ENCODE data around the gene USP47.

The USP47 gene

GRCh38 chr11:11842421-11843008 lies 743 bp downstream of the USP47 start:
- Histone ChIP-seq H3K4me1 (ENCODE audit: control insufficient read depth, insufficient read depth, low read length) (no peaks in the 10 kb centered on the region), H3K4me3 (ENCODE audit: low read depth, low read length) (peak overlapping the region; percentile 90), H3K27ac (ENCODE audit: extremely low read depth, low read depth, low read length) (peak overlapping the region; percentile 90), H3K9me3 (ENCODE audit: control insufficient read depth, insufficient read depth, low read depth, low read length) (no peaks in the 10 kb centered on the region), H3K36me3 (ENCODE audit: control insufficient read depth in 2 of 2, insufficient read depth in 1 of 2, low read length in 2 of 2) (no peaks in the 10 kb centered on the region)
- ChIA-PET CTCF (interaction anchor here (1.2 kb wide), 1 partner anchor 39 kb away, joined by 5 read pairs; no protein-coding TSS in a partner anchor), POLR2A (interaction anchor here (0.7 to 2.4 kb wide), 7 partner anchors 12 to 1033 kb away, joined by 3 to 15 read pairs (median 4); partner anchors contain the start of gene EIF4G2)
- TF ChIP-seq PRDM1 (tag by site-specific recombination; IDR thresholded peaks at IDR 0.05): peak; percentile 57
- TF ChIP-seq ZBTB48 (tag by site-specific recombination; IDR thresholded peaks at IDR 0.05): 0 out of 2 replicates have a peak, but pooled peaks have one; percentile 49
- no peak for TF ChIP-seq ZNF274 (IDR thresholded peaks at IDR 0.05; ENCODE audit: low read length)
- no peak for TF ChIP-seq ZNF274 (tag by site-specific recombination; IDR thresholded peaks at IDR 0.05; ENCODE audit: borderline replicate concordance)
- peak; percentile 37; the same call in 1 of the 2 replicates for TF ChIP-seq ZBTB20 (tag by site-specific recombination; IDR thresholded peaks at IDR 0.05)
- peak; percentile 89 for TF ChIP-seq ZNF362 (tag by site-specific recombination; IDR thresholded peaks at IDR 0.05)
- 0 out of 2 replicates have a peak, but pooled peaks have one; percentile 46 for TF ChIP-seq ZFP37 (tag by site-specific recombination; IDR thresholded peaks at IDR 0.05)
- no peak for TF ChIP-seq ZNF843 (tag by site-specific recombination; IDR thresholded peaks at IDR 0.05)
- TF ChIP-seq PRDM6 (tag by site-specific recombination; IDR thresholded peaks at IDR 0.05): peak; percentile 24; the same call in 1 of the 2 replicates
- 0 out of 2 replicates have a peak, but pooled peaks have one; percentile 26 for TF ChIP-seq ZNF76 (tag by site-specific recombination; IDR thresholded peaks at IDR 0.05; ENCODE audit: borderline replicate concordance, low read depth)
- TF ChIP-seq OSR2 (tag by site-specific recombination; IDR thresholded peaks at IDR 0.05): peak; percentile 79
- no peak for TF ChIP-seq ZNF292 (tag by site-specific recombination; IDR thresholded peaks at IDR 0.05; ENCODE audit: borderline replicate concordance, low read depth)
- no peak for TF ChIP-seq ZNF658 (tag by site-specific recombination; IDR thresholded peaks at IDR 0.05)
- peak; percentile 70; the same call in 1 of the 2 replicates for TF ChIP-seq ZIC2 (tag by site-specific recombination; IDR thresholded peaks at IDR 0.05)
- no peak; the same call in 1 of the 2 replicates for TF ChIP-seq GLIS2 (tag by site-specific recombination; IDR thresholded peaks at IDR 0.05)
- TF ChIP-seq ZNF792 (tag by site-specific recombination; IDR thresholded peaks at IDR 0.05): no peak
- TF ChIP-seq ZEB2 (tag by site-specific recombination; IDR thresholded peaks at IDR 0.05): no peak
- TF ChIP-seq GLIS1 (tag by site-specific recombination; IDR thresholded peaks at IDR 0.05): peak; percentile 62
- TF ChIP-seq ZNF416 (tag by site-specific recombination; IDR thresholded peaks at IDR 0.05): no peak
- no peak for TF ChIP-seq ZNF449 (tag by site-specific recombination; IDR thresholded peaks at IDR 0.05)

- Histone ChIP-seq H3K27ac (ENCODE audit: extremely low read depth, low read depth, low read length) (peak overlapping the region; percentile 90; the same call in 1 of the 2 replicates), H3K36me3 (ENCODE audit: control insufficient read depth in 2 of 2, insufficient read depth in 1 of 2, low read length in 2 of 2) (no peaks in the 10 kb centered on the region), H3K9me3 (ENCODE audit: control insufficient read depth, insufficient read depth, low read depth, low read length) (no peaks in the 10 kb centered on the region), H3K4me1 (ENCODE audit: control insufficient read depth, insufficient read depth, low read length) (no peaks in the 10 kb centered on the region), H3K4me3 (ENCODE audit: low read depth, low read length) (peak overlapping the region; percentile 90)
- CTCF ChIA-PET: interaction anchor here (0.7 to 1.2 kb wide), 3 partner anchors 18 to 908 kb away, joined by 3 to 5 read pairs (median 3); no protein-coding TSS in a partner anchor
- POLR2A ChIA-PET: interaction anchor here (1.3 to 1.5 kb wide), 2 partner anchors 11 to 33 kb away, joined by 3 to 4 read pairs; no protein-coding TSS in a partner anchor
- TF ChIP-seq PRDM6 (tag by site-specific recombination; IDR thresholded peaks at IDR 0.05) (peak; percentile 18; the same call in 1 of the 2 replicates), ZNF148 (tag by site-specific recombination; IDR thresholded peaks at IDR 0.05; ENCODE audit: borderline replicate concordance) (no peak)
These were observed 1.4 kb downstream of the USP47 start for GRCh38 chr11:11843211-11843621.

Measured in HEK293 (cell line).